Measurements from ENCODE around the gene GRIK4. TPM values are rescaled to one million over a fixed set of nuclear protein-coding genes. Genes with fewer than 3 reads are reported as not detected.

Gene GRIK4
- total and polyA plus RNA-seq, 2 donors (not counting 3 experiments of a cell fraction or from before 2014, with no cell fraction given), result 0.81 to 1.6 TPM

- H3K27ac ChIP-seq (ENCODE audit: insufficient read depth, low read depth, low read length), result no peak overlapping the region
- BruUV-seq (replicated peaks), result no TSS peak
- ChIA-PET POLR2A (no interaction called here), CTCF (no interaction called here)
- H3K27me3 ChIP-seq (ENCODE audit: control insufficient read depth in 2 of 2, insufficient read depth in 2 of 2, low read length in 2 of 2), result no peaks in the 10 kb centered on the region
- no peak overlapping the region for H3K9ac ChIP-seq (replicated peaks; ENCODE audit: extremely low read depth, insufficient read depth, low read length)
- H3K36me3 ChIP-seq (ENCODE audit: control insufficient read depth in 2 of 2, extremely low read depth in 1 of 2, insufficient read depth in 2 of 2, low read length in 2 of 2), result no peaks in the 10 kb centered on the region
- no peak overlapping the region for H3K4me3 ChIP-seq (replicated peaks in 1 of 3; ENCODE audit: insufficient read depth in 1 of 3, low read depth in 1 of 3, low read length in 3 of 3)
- H3K79me2 ChIP-seq (ENCODE audit: control insufficient read depth, insufficient read depth, low read length), result no peaks in the 10 kb centered on the region
- no peaks in the 10 kb centered on the region for H3K9me3 ChIP-seq (replicated peaks; ENCODE audit: control insufficient read depth, insufficient read depth, low read length)
- TF ChIP-seq POLR2A (IDR thresholded peaks at IDR 0.05; ENCODE audit: low read depth, low read length) (no peak), EZH2 (IDR thresholded peaks at IDR 0.05; ENCODE audit: borderline replicate concordance, low read depth, low read length, severe bottlenecking) (no peak), FOS (IDR thresholded peaks at IDR 0.05; ENCODE audit: borderline replicate concordance, insufficient read depth, low read length) (no peak), CTCF (IDR thresholded peaks at IDR 0.05; ENCODE audit: extremely low read depth in 1 of 2, insufficient read depth in 1 of 2, low read depth in 1 of 2, low read length in 2 of 2) (no peak), JUN (IDR thresholded peaks at IDR 0.05; ENCODE audit: borderline replicate concordance, insufficient read depth, insufficient read length, low read depth) (no peak)
- no peak for DNase-seq (ENCODE audit: low read depth, low spot score)
- FAIRE-seq, result no peak
- H2AFZ ChIP-seq (ENCODE audit: low read depth, low read length), result no peak overlapping the region
- no peaks in the 10 kb centered on the region for H3K9me1 ChIP-seq (replicated peaks; ENCODE audit: control insufficient read depth, extremely low read depth, insufficient read depth, low read length)
- H4K20me1 ChIP-seq (replicated peaks; ENCODE audit: control insufficient read depth, extremely low read depth, insufficient read depth, low read length), result no peaks in the 10 kb centered on the region
- intact Hi-C loops (cut with micrococcal nuclease) (no loop called here), dilution Hi-C loops (cut with MboI; ENCODE audit: extremely low pct_ligation_motif_present, low sequenced_read_pairs) (no loop called here)
- no peak overlapping the region for H3K4me2 ChIP-seq (ENCODE audit: insufficient read depth, low read length)
- no peaks in the 10 kb centered on the region for H3K4me1 ChIP-seq (ENCODE audit: control insufficient read depth, extremely low read depth, insufficient read depth, low read length)
These were observed 145.9 kb downstream of the GRIK4 start for GRCh38 chr11:120657306-120658070.

GRCh38 chr11:120658071-120658423 is 146.5 kb downstream of the GRIK4 start:
- dilution Hi-C loops (cut with MboI; ENCODE audit: extremely low pct_ligation_motif_present, low sequenced_read_pairs), result no loop called here
- no TSS peak for BruUV-seq (replicated peaks)
- FAIRE-seq (no peak), DNase-seq (ENCODE audit: low read depth, low spot score) (no peak)
- no peaks in the 10 kb centered on the region for H3K79me2 ChIP-seq (ENCODE audit: control insufficient read depth, insufficient read depth, low read length)
- CTCF ChIA-PET, result no interaction called here
- no peaks in the 10 kb centered on the region for H3K9me1 ChIP-seq (replicated peaks; ENCODE audit: control insufficient read depth, extremely low read depth, insufficient read depth, low read length)
- POLR2A ChIA-PET, result no interaction called here
- H3K9me3 ChIP-seq (replicated peaks; ENCODE audit: control insufficient read depth, insufficient read depth, low read length), result no peaks in the 10 kb centered on the region
- H3K4me3 ChIP-seq (replicated peaks in 1 of 3; ENCODE audit: insufficient read depth in 1 of 3, low read depth in 1 of 3, low read length in 3 of 3), result no peak overlapping the region
- intact Hi-C loops (cut with micrococcal nuclease), result no loop called here
- H4K20me1 ChIP-seq (replicated peaks; ENCODE audit: control insufficient read depth, extremely low read depth, insufficient read depth, low read length), result no peaks in the 10 kb centered on the region
- no peak overlapping the region for H3K9ac ChIP-seq (replicated peaks; ENCODE audit: extremely low read depth, insufficient read depth, low read length)
- H3K4me2 ChIP-seq (ENCODE audit: insufficient read depth, low read length), result no peak overlapping the region
- H3K27ac ChIP-seq (ENCODE audit: insufficient read depth, low read depth, low read length), result no peak overlapping the region
- no peaks in the 10 kb centered on the region for H3K4me1 ChIP-seq (ENCODE audit: control insufficient read depth, extremely low read depth, insufficient read depth, low read length)
- H2AFZ ChIP-seq (ENCODE audit: low read depth, low read length), result no peak overlapping the region
- peaks cover 0 to under 1% of the 10 kb centered on the region in 2 experiments for H3K27me3 ChIP-seq (ENCODE audit: control insufficient read depth in 2 of 2, insufficient read depth in 2 of 2, low read length in 2 of 2)
- H3K36me3 ChIP-seq (ENCODE audit: control insufficient read depth in 2 of 2, extremely low read depth in 1 of 2, insufficient read depth in 2 of 2, low read length in 2 of 2), result no peaks in the 10 kb centered on the region
- TF ChIP-seq CTCF (IDR thresholded peaks at IDR 0.05; ENCODE audit: extremely low read depth in 1 of 2, insufficient read depth in 1 of 2, low read depth in 1 of 2, low read length in 2 of 2), result no peak
